ENCODE measurements around the gene SMCP. TPM values are rescaled to one million over a fixed set of nuclear protein-coding genes. Genes with fewer than 3 reads are reported as not detected.

SMCP gene
- total and polyA plus RNA-seq, 4 donors: not detected

DNA sequence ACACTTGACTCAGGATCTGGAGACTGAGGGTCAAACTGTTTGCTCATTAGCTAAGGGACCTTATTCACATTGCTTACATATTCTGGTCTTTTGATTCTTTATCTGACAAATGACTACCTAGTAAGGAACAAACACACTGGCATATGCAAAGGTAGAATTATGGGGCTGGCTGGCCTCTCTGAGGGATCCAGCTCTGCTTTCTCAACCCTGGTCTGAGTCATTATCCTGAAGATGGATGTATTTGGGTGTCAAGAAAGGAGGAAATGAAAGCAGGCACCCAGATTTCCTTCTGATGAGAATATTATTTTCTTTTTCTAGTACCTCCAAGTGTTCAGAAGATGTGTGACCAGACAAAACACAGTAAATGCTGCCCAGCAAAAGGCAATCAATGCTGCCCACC is 6.0 kb downstream of the SMCP start:
- no peak overlapping the region for H3K27ac ChIP-seq (ENCODE audit: low read depth in 1 of 2, low read length in 2 of 2)
- H3K27me3 ChIP-seq (ENCODE audit: control insufficient read depth in 4 of 4, insufficient read depth in 4 of 4, low read length in 3 of 4): no peaks in the 10 kb centered on the region
- H3K4me1 ChIP-seq (ENCODE audit: control insufficient read depth in 4 of 4, insufficient read depth in 4 of 4, low read length in 3 of 4): peaks cover 9 to 38% (median 27%) of the 10 kb centered on the region in 4 donors
- no peak overlapping the region for H3K4me3 ChIP-seq (ENCODE audit: low read depth in 1 of 3, low read length in 3 of 3)
- no peak overlapping the region for H3K9ac ChIP-seq (ENCODE audit: low read depth in 1 of 2, low read length in 2 of 2)
- H3K36me3 ChIP-seq (ENCODE audit: control insufficient read depth in 4 of 4, insufficient read depth in 3 of 4, low read depth in 1 of 4, low read length in 3 of 4): no peaks in the 10 kb centered on the region
- TF ChIP-seq JUND (IDR thresholded peaks at IDR 0.05) (no peak), YY1 (IDR thresholded peaks at IDR 0.05) (no peak), EGR1 (IDR thresholded peaks at IDR 0.05; ENCODE audit: low read depth in 2 of 2) (no peak), HNF4A (conservative IDR thresholded peaks at IDR 0.05) (no peak), RAD21 (IDR thresholded peaks at IDR 0.05) (no peak), HNF4G (IDR thresholded peaks at IDR 0.05) (no peak), NR2F2 (IDR thresholded peaks at IDR 0.05) (no peak), FOXA2 (IDR thresholded peaks at IDR 0.05) (no peak), TAF1 (conservative IDR thresholded peaks at IDR 0.05) (no peak)
- TF ChIP-seq, protein P1, sequence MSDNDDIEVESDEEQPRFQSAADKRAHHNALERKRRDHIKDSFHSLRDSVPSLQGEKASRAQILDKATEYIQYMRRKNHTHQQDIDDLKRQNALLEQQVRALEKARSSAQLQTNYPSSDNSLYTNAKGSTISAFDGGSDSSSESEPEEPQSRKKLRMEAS (IDR thresholded peaks at IDR 0.05): no peak
- TF ChIP-seq, protein P2, sequence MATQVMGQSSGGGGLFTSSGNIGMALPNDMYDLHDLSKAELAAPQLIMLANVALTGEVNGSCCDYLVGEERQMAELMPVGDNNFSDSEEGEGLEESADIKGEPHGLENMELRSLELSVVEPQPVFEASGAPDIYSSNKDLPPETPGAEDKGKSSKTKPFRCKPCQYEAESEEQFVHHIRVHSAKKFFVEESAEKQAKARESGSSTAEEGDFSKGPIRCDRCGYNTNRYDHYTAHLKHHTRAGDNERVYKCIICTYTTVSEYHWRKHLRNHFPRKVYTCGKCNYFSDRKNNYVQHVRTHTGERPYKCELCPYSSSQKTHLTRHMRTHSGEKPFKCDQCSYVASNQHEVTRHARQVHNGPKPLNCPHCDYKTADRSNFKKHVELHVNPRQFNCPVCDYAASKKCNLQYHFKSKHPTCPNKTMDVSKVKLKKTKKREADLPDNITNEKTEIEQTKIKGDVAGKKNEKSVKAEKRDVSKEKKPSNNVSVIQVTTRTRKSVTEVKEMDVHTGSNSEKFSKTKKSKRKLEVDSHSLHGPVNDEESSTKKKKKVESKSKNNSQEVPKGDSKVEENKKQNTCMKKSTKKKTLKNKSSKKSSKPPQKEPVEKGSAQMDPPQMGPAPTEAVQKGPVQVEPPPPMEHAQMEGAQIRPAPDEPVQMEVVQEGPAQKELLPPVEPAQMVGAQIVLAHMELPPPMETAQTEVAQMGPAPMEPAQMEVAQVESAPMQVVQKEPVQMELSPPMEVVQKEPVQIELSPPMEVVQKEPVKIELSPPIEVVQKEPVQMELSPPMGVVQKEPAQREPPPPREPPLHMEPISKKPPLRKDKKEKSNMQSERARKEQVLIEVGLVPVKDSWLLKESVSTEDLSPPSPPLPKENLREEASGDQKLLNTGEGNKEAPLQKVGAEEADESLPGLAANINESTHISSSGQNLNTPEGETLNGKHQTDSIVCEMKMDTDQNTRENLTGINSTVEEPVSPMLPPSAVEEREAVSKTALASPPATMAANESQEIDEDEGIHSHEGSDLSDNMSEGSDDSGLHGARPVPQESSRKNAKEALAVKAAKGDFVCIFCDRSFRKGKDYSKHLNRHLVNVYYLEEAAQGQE (IDR thresholded peaks at IDR 0.05): no peak
- TF ChIP-seq, protein P3, sequence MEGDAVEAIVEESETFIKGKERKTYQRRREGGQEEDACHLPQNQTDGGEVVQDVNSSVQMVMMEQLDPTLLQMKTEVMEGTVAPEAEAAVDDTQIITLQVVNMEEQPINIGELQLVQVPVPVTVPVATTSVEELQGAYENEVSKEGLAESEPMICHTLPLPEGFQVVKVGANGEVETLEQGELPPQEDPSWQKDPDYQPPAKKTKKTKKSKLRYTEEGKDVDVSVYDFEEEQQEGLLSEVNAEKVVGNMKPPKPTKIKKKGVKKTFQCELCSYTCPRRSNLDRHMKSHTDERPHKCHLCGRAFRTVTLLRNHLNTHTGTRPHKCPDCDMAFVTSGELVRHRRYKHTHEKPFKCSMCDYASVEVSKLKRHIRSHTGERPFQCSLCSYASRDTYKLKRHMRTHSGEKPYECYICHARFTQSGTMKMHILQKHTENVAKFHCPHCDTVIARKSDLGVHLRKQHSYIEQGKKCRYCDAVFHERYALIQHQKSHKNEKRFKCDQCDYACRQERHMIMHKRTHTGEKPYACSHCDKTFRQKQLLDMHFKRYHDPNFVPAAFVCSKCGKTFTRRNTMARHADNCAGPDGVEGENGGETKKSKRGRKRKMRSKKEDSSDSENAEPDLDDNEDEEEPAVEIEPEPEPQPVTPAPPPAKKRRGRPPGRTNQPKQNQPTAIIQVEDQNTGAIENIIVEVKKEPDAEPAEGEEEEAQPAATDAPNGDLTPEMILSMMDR (IDR thresholded peaks at IDR 0.05; ENCODE audit: low read depth, low read length, missing input control): no peak
- H3K9me3 ChIP-seq (ENCODE audit: control insufficient read depth in 4 of 4, low read length in 3 of 4): no peaks in the 10 kb centered on the region
- DNase-seq (ENCODE audit: low spot score): no peak

DNA sequence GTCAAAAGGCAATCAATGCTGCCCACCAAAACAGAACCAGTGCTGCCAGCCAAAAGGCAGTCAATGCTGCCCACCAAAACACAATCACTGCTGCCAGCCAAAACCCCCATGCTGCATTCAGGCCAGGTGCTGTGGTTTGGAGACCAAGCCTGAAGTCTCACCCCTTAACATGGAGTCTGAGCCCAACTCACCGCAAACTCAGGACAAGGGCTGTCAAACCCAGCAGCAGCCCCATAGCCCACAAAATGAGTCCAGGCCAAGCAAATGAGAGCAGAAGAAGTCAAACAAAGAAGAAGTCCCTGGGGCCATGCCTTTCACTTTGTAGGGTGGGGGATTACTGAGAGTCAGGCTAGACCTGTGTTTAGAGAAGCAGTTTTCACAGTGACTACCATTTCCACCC is 6.4 kb downstream of the SMCP start:
- H3K36me3 ChIP-seq (ENCODE audit: control insufficient read depth in 4 of 4, insufficient read depth in 3 of 4, low read depth in 1 of 4, low read length in 3 of 4): no peaks in the 10 kb centered on the region
- no peak overlapping the region for H3K4me3 ChIP-seq (ENCODE audit: low read depth in 1 of 3, low read length in 3 of 3)
- no peak overlapping the region for H3K27ac ChIP-seq (ENCODE audit: low read depth in 1 of 2, low read length in 2 of 2)
- no peaks in the 10 kb centered on the region for H3K9me3 ChIP-seq (ENCODE audit: control insufficient read depth in 4 of 4, low read length in 3 of 4)
- 98% methylated on average over 1 of the region's 1 CpG for WGBS
- no peak for TF ChIP-seq HNF4A (conservative IDR thresholded peaks at IDR 0.05)
- no peak for TF ChIP-seq RXRA (IDR thresholded peaks at IDR 0.05)
- no peak for TF ChIP-seq EGR1 (IDR thresholded peaks at IDR 0.05; ENCODE audit: low read depth in 2 of 2)
- TF ChIP-seq, protein P4, sequence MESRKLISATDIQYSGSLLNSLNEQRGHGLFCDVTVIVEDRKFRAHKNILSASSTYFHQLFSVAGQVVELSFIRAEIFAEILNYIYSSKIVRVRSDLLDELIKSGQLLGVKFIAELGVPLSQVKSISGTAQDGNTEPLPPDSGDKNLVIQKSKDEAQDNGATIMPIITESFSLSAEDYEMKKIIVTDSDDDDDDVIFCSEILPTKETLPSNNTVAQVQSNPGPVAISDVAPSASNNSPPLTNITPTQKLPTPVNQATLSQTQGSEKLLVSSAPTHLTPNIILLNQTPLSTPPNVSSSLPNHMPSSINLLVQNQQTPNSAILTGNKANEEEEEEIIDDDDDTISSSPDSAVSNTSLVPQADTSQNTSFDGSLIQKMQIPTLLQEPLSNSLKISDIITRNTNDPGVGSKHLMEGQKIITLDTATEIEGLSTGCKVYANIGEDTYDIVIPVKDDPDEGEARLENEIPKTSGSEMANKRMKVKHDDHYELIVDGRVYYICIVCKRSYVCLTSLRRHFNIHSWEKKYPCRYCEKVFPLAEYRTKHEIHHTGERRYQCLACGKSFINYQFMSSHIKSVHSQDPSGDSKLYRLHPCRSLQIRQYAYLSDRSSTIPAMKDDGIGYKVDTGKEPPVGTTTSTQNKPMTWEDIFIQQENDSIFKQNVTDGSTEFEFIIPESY (IDR thresholded peaks at IDR 0.05): no peak
- TF ChIP-seq YY1 (IDR thresholded peaks at IDR 0.05): no peak
- H3K9ac ChIP-seq (ENCODE audit: low read depth in 1 of 2, low read length in 2 of 2): no peak overlapping the region
- H3K27me3 ChIP-seq (ENCODE audit: control insufficient read depth in 4 of 4, insufficient read depth in 4 of 4, low read length in 3 of 4): no peaks in the 10 kb centered on the region
- H3K4me1 ChIP-seq (ENCODE audit: control insufficient read depth in 4 of 4, insufficient read depth in 4 of 4, low read length in 3 of 4): peaks cover 9 to 35% (median 26%) of the 10 kb centered on the region in 4 donors
- no peak for DNase-seq (ENCODE audit: low spot score)

Measured in liver (tissue), 9 donors.